Measurements from ENCODE around the gene HSPA9. TPM values are rescaled to one million over a fixed set of nuclear protein-coding genes. Genes with fewer than 3 reads are reported as not detected.

The HSPA9 gene
- total RNA-seq, 1 donor from 2014 or later = 160 TPM

DNA sequence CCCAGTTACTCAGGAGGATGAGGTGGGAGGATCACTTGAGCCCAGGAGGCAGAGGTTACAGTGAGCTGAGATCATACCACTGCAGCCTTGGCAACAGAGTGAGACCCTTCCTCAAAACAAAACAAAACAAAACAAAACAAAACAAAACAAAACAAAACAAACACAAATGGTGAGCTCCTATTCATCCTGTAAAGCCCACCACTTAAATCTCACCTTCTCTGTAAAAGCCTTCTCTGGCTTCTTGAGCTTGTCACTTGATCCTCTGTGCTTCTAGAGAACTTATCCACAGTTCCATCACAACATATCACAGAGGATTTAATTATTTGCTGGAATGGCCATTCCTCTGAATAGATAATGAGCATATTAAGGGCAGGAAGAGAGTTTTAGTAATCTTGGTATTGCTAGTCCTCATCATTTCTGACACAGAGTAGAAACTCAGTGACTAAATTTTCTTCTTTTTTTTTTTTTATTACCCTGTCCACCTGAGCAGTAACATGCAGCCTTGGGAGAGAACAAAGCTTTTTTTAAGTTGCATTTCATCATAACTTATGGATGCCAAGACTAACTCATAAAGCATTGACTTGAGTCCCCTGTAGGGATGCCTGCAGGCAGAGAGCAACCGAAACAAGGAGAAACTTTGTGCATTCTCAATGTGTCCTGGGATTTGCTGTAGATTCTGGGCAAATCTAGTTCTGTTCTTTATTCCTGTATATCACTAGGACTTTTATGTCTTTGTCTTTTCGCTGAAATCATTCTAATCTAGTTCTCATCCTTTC lies 13.0 kb upstream of the HSPA9 start:
- Mint-ChIP-seq H3K27ac (no peak overlapping the region), H3K4me3 (no peak overlapping the region), H3K4me1 (peaks cover 21% of the 10 kb centered on the region), H3K36me3 (no peaks in the 10 kb centered on the region), H3K9me3 (no peaks in the 10 kb centered on the region), H3K27me3 (ENCODE audit: low read depth) (no peaks in the 10 kb centered on the region)
- DNase-seq (ENCODE audit: low spot score in 2 of 2, unreplicated experiment in 2 of 2) = no peak
- no peak for TF ChIP-seq CTCF (IDR thresholded peaks at IDR 0.05; ENCODE audit: unreplicated experiment)

- no peak for TF ChIP-seq CTCF (IDR thresholded peaks at IDR 0.05; ENCODE audit: unreplicated experiment)
- no peaks in the 10 kb centered on the region for H3K36me3 Mint-ChIP-seq
- no peaks in the 10 kb centered on the region for H3K27me3 Mint-ChIP-seq (ENCODE audit: low read depth)
- no peak overlapping the region for H3K4me3 Mint-ChIP-seq
- no peak for DNase-seq (ENCODE audit: low spot score in 2 of 2, unreplicated experiment in 2 of 2)
- peaks cover 21% of the 10 kb centered on the region for H3K4me1 Mint-ChIP-seq
- H3K27ac Mint-ChIP-seq = peak overlapping the region; percentile 75
- H3K9me3 Mint-ChIP-seq = no peaks in the 10 kb centered on the region
These were observed 10.0 kb upstream of the HSPA9 start for GRCh38 chr5:138585157-138585556.

GRCh38 chr5:138583984-138584637 lies 8.9 kb upstream of the HSPA9 start:
- H3K4me3 Mint-ChIP-seq = no peak overlapping the region
- no peak for TF ChIP-seq CTCF (IDR thresholded peaks at IDR 0.05; ENCODE audit: unreplicated experiment)
- no peaks in the 10 kb centered on the region for H3K27me3 Mint-ChIP-seq (ENCODE audit: low read depth)
- no peaks in the 10 kb centered on the region for H3K36me3 Mint-ChIP-seq
- peaks cover 23% of the 10 kb centered on the region for H3K4me1 Mint-ChIP-seq
- DNase-seq (ENCODE audit: low spot score in 2 of 2, unreplicated experiment in 2 of 2) = no peak
- no peaks in the 10 kb centered on the region for H3K9me3 Mint-ChIP-seq
- H3K27ac Mint-ChIP-seq = no peak overlapping the region

GRCh38 chr5:138582959-138583358 lies 7.8 kb upstream of the HSPA9 start:
- no peaks in the 10 kb centered on the region for H3K27me3 Mint-ChIP-seq (ENCODE audit: low read depth)
- DNase-seq (ENCODE audit: low spot score in 2 of 2, unreplicated experiment in 2 of 2) = no peak
- no peak overlapping the region for H3K27ac Mint-ChIP-seq
- H3K4me1 Mint-ChIP-seq = peaks cover 17% of the 10 kb centered on the region
- H3K9me3 Mint-ChIP-seq = no peaks in the 10 kb centered on the region
- no peak for TF ChIP-seq CTCF (IDR thresholded peaks at IDR 0.05; ENCODE audit: unreplicated experiment)
- H3K4me3 Mint-ChIP-seq = no peak overlapping the region
- H3K36me3 Mint-ChIP-seq = no peaks in the 10 kb centered on the region

- TF ChIP-seq CTCF (IDR thresholded peaks at IDR 0.05; ENCODE audit: unreplicated experiment) = no peak
- no peaks in the 10 kb centered on the region for H3K27me3 Mint-ChIP-seq (ENCODE audit: low read depth)
- no peak overlapping the region for H3K27ac Mint-ChIP-seq
- H3K9me3 Mint-ChIP-seq = peaks cover 3% of the 10 kb centered on the region
- DNase-seq (ENCODE audit: low spot score in 2 of 2, unreplicated experiment in 2 of 2) = no peak
- peaks cover 20% of the 10 kb centered on the region for H3K4me1 Mint-ChIP-seq
- H3K4me3 Mint-ChIP-seq = no peak overlapping the region
- H3K36me3 Mint-ChIP-seq = no peaks in the 10 kb centered on the region
These were observed 5.6 kb upstream of the HSPA9 start for GRCh38 chr5:138580777-138581176.

Data from mesothelial cell of epicardium (in vitro differentiated cells).